ENCODE measurements around the gene SLC9A3.

The SLC9A3 gene

DNA sequence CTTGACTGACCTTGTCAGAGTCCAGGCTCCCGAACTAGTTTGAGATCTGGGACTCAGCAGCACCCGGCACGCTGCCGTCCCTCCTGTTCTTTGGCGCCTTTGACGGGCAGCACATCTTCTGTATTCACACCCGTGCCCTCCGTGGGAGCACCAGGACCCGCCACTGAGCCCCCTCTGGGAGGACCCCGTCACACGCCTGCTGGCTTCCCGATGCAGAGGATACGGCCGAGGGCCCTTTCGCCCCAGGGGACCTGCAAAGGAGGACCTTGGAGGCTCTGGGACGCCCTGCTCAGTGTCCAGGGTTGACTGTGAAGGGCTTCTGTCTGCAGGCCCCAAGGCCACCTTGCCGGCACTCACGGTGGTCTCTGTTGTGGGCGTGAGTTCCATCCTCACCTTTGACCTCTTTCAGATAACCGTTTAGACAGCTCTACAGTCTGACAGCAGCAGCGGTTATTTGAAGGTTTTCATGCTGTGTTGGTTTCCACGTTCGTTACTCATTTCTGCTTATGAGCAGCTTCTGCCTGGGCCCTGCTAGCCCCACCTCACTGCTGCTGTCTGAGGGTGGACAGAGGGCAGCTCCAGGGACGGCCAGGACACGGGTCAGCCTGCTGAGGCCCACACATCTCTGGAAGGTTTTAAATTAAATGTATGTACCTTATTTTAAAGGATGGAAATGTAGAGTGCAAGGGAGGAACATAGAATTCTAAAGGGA lies 93.9 kb downstream of the SLC9A3 start:
- DNase-seq (ENCODE audit: low read depth in 2 of 2), result no peak

DNA sequence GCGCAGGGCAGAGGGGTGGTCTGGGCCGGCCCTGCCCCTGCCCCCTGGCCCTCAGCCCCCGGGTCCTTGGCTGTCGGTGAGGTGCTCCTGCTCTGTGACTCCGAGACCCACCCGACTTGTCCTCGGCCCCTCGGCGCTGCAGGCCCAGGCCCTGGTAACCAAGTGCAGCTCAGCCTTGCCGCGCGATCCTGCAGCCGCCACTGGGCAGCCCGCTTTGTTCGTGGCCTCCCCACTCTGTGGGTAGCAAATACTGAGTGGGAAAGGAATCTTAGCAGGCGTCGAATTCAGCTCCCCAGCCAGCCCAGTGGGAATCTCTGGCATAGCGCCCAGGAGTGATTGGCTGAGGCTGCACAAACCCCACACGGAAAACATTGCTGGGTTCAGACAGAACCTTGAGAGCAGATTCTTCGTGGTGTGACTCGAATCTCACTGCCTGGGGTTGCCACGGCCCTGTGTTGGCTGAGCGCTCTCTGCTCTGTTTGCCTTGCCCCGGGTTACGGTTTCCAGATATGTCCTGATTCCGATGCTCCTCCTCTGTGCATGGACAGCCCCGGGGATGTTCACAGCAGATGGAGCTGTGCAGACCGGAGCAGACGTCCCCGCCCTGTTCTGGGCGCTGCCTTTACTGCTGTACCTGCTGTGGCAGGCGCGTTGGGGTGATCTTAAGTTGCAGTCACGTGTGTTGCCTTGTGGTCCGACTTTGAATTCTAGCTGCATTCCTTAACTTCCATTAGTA lies 94.6 kb downstream of the SLC9A3 start:
- no peak for DNase-seq (ENCODE audit: low read depth in 2 of 2)

DNA sequence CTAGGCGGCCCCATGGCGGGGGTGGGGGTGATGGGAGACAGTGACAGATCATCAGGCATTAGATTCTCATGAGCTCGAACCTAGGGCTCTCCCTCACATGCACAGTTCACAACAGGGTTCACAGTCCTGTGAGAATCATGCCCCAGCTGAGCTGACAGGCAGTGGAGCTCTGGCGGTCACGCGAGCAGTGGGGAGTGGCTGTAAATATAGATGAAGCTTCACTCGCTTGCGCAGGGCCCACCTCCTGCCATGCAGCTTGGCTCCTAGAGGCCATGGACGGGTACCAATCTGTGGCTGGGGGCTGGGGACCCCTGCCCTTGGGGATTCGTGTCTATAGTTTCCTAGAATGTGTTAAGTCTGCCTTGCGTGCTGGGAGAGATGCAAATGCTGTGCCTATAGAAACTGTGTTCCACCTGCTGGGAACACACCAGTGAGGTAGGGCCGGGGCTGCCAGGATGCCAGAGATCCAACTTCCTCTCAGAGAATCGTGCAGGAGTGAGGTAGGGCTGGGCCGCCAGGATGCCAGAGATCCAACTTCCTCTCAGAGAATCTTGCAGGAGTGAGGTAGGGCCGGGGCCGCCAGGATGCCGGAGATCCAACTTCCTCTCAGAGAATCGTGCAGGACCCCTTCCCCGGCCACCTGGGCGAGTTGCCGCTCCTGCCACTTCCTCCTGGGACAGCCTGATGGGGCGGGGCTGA lies 95.3 kb downstream of the SLC9A3 start:
- no peak for DNase-seq (ENCODE audit: low read depth in 2 of 2)

DNA sequence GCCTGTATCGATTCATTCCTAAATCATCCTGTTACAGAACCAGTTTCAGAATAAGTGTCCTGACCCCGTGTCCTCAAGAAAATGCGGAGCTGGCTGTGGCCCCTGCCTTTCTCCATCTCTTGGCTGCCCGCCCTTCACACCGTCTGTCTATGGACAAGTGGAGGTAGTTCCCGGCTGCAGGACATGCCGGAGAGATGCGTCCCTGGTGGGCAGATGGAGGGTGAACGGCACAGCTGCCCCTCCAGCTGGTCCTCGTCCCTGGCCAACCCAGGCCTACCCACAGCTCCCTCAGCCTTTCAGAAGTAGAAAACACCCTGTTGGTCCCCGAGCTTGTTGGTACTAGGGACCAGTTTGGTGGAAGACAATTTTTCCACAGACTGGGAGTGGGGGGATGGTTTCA lies 96.0 kb downstream of the SLC9A3 start:
- DNase-seq (ENCODE audit: low read depth in 2 of 2), result no peak

DNA sequence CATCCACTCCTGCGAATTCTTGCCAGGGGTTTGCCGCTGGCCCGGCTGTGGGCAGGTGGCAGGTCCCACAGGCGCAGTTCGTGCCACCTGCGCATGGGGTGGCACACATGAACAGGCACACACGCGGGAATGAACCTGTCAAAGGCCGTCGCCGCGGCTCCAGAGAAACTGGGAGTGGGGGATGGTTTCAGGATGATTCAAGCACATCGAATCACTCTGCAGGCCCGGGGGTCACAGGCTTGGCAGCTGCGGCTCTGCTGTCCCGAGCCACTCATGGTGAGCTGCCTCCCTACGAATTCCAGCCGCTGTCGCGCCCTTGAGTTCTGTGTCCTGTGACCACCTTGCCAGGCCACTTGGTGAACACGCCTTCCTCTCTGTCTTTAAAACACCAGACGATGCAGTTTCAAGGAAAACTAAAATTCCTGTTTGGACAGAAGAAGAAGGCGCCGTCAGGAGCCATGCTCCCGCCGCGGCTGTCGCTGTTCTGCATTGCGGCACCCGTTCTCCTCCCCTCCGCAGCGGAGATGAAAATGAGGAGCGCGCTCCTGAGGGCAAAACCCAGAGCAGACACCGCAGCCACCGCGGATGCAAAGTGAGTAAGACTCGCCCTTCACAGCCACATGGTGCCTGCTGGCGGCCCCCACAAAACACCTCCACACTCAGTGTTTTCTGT lies 96.7 kb downstream of the SLC9A3 start:
- no peak for DNase-seq (ENCODE audit: low read depth in 2 of 2)

DNA sequence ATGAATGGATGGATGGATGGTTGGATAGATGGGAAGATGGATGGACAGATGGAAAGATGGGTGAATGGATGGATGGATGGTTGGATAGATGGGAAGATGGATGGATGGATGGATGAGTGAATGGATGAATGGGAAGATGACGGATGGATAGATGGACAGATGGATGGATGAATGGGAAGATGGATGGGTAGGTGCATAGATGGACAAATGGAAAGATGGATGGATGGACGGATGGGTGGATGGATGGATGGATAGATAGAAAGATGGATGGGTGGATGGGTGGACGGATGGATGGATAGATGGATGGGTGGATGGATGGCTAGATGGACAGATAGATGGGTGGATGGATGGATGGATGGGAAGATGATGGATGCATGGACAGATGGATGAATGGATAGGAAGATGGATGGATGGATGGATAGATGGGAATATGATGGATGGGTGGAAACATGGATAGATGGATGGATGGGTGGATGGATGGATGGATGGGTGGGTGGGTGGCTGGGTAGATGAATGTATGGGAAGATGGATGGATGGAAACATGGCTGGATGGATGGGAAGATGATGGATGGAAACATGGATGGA lies 97.8 kb downstream of the SLC9A3 start:
- no peak for DNase-seq (ENCODE audit: low read depth in 2 of 2)

DNA sequence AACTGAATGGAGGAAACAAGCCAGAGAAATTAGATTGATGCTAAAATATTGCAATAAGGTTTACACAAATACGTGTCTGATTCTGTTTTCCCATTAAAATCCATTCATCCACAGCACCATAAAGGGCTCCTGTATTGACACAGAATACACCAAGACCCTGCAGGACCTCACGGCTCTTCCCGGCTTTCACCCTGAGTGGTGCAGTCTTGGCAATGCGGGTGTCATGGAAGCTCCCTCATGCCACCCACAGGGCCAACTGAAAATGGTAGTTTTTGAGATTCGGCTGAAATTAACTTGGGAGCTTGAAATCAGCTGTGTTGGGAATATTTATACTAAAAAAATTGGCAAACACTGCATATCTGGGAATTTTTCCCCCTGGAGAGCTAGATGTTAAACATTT lies 98.5 kb downstream of the SLC9A3 start:
- DNase-seq (ENCODE audit: low read depth in 2 of 2), result no peak

DNA sequence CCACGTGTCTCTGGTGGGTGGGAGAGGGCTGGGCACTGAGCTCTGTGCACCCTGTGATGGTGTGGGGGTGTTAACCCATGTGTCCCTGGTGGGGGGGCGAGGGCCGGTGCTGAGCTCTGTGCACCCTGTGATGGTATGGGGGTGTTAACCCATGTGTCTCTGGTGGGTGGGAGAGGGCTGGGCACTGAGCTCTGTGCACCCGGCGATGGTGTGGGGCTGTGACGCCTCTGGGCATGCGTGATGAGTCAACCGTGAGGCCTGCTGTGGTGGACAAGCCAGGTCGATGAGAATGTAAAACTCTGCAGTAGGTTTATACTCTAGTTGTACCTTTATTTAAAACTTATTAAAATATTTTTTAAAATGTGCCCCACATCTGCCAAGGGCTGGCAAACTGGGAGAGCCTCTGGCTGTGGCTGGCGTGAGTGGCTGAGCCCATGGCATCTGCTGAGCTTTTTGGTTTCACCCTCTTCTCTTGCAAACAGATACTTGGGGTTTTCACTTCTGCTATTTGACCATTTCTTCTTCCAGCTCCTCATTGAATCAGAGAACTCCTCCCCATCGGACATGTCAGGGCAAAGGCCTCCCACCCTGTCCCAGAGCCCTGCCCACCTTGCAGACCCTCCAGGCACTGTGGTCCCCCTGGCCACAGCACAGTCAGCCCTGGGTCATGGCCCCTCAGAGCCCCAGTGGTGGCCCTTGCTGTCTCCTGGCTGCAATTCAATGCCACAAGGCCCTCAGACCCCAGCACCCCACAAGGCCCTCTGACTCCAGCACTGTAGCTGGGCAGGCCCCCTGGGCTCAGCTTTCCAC lies 99.7 kb downstream of the SLC9A3 start:
- no peak for DNase-seq (ENCODE audit: low read depth in 2 of 2)

DNA sequence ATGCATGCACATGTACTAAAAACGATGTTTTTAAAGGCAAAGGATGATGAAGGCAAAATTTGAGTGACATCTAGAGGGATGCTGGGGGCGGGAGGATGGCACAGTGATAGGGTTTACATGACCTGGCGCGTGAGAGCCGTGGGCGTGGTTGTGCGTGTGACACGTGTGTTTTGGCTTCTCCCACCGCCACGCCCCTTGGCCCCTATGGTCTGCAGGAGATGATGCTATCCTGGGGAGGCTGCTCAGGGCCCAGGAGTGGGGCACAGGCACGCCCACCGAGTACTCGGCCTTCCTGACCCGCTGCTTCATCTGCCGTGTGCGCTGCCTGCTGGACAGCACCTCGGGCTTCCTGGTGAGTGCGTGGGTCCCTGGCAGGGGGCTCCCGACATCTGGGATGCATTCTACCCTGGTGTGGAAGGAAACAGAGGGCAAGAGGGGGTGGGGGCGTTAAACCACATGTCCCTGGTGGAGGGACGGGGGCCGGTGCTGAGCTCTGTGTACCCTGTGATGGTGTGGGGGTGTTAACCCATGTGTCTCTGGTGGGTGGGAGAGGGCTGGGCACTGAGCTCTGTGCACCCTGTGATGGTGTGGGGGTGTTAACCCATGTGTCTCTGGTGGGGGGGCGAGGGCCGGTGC lies 100.5 kb downstream of the SLC9A3 start:
- DNase-seq (ENCODE audit: low read depth in 2 of 2), result no peak

DNA sequence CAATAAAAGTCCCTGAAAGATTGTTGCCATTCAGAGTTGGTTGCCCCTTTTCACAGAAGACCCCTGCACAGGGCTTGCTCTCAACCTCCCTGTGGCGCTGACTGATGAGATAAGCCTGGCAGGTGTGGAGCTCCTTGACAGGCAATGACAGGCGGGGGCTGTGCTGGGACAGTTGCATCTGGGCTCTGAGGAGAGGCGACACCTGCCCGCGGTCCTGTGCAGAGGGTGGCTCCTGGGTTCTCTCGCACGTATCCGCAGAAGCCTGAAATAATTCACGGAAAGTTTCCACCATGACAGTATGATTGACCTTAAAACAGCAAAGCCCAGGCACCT lies 101.0 kb downstream of the SLC9A3 start:
- DNase-seq (ENCODE audit: low read depth in 2 of 2), result no peak

DNA sequence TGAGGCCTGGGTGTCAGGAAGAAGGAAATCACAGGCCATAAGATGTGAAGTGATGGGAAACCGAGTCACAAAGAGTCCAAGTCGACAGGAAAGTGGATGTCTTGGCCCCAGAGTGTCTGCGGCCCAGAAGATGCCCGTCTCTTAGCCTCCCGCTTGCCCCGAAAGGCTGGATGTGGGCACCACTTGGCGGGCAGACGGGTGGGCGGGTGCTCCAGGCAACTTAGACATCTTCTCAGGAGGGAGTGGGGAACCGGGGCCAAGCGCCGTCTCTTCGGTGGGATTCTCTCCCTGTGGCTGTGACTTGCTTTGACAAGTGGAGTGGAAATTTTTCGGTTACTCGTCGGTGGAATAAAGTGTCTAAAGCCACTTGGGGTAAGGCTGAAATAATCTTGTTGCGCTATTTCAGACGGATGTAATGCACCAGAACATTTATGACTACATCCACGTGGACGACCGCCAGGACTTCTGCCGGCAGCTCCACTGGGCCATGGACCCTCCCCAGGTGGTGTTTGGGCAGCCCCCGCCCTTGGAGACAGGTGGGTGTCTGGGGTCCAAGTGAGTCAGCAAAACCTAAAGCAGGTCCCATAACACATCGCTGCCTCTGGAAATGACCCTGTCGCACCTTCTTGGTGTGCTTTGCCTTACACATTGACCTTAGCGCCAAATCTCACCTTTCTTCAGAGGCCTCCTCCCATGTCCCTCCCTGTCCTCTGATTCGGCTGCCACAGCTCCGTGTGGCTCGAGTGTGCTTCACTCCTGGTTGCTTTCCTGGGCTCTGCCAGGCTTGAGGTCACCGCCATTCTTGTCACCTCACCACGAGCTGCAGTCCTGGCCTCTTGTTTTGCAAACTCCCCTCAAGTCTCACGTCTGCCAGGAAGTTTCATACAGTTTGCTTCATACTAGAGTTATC lies 101.7 kb downstream of the SLC9A3 start:
- DNase-seq (ENCODE audit: low read depth in 2 of 2), result no peak

DNA sequence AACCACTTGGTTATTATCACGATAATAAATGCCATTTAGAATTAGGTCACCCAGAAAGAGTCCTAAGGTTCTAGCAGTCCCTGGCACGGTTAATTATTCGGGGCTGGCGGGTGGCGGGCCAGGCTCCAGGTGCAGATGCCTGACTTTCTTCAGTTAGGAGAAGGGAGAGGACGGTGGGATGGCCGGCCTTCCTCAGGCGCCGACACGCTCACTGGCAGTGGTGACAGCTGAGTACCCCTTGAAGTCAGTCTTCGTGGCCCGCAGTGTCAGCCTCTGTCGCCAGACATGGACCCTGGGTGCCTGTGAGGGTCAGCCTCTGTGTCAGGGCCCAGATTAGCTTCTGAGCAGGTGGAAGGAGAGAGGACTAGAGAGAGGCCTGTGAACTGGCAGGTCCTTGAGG lies 102.3 kb downstream of the SLC9A3 start:
- DNase-seq (ENCODE audit: low read depth in 2 of 2), result no peak

DNA sequence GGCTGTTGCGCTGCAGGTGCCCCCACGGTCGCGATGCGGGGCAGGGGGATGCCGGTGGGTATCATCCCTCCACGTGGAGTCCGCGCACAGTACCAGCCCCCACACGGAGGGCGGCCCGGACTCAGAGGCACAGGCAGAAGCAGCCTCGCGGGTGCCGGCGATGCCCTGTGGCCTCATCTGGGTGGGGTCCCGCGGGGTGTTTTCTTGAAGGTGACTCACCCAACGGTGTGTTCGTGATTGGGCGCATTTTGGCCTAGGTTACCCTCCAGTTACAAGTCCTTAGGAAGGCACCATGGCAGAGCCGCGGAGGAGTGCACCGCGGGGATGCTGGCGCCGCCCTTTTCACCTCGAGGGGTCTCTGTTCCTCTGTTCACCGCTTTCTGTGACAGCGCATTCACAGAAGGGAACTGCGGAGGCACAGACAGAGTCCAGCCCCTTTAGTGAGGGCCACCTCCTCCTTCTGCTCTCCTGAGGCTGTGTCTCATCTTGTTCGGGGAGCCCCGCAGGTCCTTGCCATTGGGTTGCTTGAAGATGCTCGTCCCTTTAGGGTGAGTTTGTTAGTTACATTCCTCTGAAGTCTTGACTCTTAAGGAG lies 102.9 kb downstream of the SLC9A3 start:
- DNase-seq (ENCODE audit: low read depth in 2 of 2), result no peak

DNA sequence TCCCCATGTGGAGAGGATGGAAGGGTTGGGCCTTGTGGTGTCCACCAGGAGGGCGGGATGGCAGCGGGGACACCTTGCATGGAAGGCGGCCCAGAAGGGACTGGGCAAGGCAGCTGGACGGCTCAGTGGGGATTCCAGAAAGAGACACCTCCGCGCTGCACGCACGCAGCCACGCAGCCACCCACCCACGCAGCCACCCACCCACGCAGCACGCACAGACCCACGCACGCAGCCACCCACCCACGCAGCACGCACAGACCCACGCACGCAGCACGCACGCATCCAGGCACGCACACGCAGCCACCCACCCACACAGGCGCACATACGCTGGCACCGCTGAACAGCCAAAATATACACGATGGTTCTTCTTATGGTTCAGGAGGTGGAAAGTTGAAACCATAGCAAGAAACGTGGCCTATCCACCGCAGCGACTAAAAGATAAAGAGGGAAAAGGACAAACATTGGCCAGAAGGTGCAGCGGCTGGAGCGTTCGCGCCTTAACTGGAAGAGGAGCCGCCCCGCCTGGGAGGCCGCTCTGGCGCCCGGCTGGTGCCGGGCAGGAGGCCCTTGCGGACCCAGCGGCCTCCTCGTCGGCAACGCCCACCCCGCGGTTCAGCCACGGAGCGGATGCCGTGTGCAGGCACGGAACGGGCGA lies 103.5 kb downstream of the SLC9A3 start:
- DNase-seq (ENCODE audit: low read depth in 2 of 2), result no peak
